Stimulated activated CD8-positive, alpha-beta memory T cell treated with anti-CD3 and anti-CD28 coated beads, Interleukin-12 subunit alpha, Interleukin-12 subunit beta, amount 100 ng/mL, for 1 hour (primary cell): Measurements from ENCODE around the gene KRTAP12-2.
"Not testable (repeated sequence)": the region's sequence is repeated elsewhere in the genome, so short reads cannot be mapped to it uniquely, and the experiment has no call there.

ENCODE experiments used
- DNase-seq: peaks from one replicate; pipeline ENCODE4 v3.0.0-alpha.2; 2020; ENCODE audit warnings: low read depth

Gene KRTAP12-2

GRCh38 chr21:44702111-44702972 is 35.6 kb upstream of the KRTAP12-2 start:
- no peak for DNase-seq

DNA sequence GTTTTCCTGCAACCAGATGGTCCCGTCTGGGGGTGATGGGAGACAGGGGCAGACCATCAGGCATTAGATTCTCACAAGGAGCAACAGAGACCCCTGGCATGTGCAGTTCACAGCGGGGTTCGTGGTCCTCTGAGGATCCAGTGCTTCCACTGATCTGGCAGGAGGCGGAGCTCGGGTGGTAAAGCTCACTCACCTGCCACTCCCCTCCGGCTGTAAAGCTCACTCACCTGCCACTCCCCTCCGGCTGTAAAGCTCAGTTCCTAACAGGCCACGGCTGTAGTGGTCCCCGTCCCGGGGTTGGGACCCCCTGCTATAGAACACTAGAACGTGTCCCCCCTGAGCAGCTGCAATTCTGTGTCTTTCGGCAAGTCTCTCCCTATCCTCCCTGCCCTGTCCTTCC is 34.8 kb upstream of the KRTAP12-2 start:
- no peak for DNase-seq

- no peak for DNase-seq
Measured at GRCh38 chr21:44701023-44701400, 34.3 kb upstream of the KRTAP12-2 start.

- DNase-seq, result no peak
Measured at GRCh38 chr21:44700101-44701022, 33.6 kb upstream of the KRTAP12-2 start.

- DNase-seq, result no peak
Measured at GRCh38 chr21:44699502-44700001, 32.8 kb upstream of the KRTAP12-2 start.

- DNase-seq, result no peak
Measured at GRCh38 chr21:44697811-44698734, 31.3 kb upstream of the KRTAP12-2 start.

DNA sequence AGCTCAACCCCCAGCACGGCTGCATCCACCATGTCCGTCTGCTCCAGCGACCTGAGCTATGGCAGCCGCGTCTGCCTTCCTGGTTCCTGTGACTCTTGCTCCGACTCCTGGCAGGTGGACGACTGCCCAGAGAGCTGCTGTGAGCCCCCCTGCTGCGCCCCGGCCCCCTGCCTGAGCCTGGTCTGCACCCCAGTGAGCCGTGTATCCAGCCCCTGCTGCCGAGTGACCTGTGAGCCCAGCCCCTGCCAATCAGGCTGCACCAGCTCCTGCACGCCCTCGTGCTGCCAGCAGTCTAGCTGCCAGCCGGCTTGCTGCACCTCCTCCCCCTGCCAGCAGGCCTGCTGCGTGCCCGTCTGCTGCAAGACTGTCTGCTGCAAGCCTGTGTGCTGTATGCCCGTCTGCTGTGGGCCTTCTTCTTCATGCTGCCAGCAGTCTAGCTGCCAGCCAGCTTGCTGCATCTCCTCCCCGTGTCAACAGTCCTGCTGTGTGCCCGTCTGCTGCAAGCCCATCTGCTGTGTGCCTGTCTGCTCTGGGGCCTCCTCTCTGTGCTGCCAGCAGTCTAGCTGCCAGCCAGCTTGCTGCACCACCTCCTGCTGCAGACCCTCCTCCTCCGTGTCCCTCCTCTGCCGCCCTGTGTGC is 30.6 kb upstream of the KRTAP12-2 start, which contains the start of gene KRTAP10-12:
KRTAP10-12 (plus strand) TSS at position 1 of the 639 bp plus-strand sequence; CDS start at position 31, 30 bp downstream.
- DNase-seq, result not testable (repeated sequence)

DNA sequence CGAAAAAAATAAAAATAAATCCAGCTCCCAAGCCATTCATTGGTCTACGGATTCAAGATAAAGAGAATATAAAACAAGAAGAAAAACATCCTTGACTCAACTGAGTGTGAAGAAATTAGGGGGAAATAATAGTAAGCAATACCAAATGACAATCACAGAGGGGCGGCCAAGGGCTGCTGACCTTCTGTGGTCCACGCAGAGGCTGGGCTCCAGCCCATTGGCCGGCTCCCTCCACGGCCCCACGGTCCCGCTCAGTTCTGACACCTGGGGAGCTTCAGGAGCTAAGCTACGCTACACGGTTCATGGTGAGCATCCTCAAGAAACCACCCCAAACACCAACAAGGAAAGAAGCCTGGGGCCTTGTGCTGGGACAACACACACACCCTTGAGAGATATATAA is 29.8 kb upstream of the KRTAP12-2 start:
- DNase-seq, result no peak

DNA sequence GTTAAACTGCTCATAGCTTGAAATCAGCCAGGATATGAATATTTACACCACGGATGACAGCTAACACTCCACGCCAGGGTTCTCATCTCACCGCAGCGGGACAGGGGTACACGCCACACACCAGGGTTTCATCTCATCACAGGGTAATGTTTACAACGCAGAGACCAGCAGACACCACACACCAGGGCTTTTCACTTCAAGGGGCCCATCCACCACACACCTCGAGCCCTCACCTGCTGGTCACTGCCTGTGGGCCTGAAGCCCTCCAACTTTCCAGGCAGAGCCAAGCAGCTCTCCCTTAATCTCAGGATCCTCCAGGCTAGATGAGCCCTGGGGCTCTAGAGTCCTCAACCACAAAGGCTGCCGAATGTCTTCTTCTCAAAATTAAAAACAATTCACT is 28.9 kb upstream of the KRTAP12-2 start:
- DNase-seq, result no peak

DNA sequence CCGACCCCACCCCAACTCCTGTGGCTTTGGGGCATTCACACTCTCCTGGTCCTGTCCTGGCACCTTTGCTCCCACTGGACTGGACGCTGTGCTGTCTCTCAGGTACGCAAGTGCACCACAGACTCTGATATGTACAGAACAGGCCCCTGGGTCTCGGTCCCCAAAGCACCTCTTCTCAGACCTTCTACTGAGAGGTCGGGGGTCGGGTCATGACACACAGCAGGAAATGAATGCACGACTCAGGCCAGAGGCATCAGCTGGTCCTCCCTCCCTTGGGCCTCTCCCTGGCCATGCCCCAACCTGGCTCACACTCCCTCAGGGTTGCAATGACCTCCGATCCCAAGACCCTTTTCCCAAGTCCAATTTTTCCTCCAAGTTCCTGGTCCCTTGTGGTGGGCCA is 28.5 kb upstream of the KRTAP12-2 start:
- DNase-seq, result no peak

DNA sequence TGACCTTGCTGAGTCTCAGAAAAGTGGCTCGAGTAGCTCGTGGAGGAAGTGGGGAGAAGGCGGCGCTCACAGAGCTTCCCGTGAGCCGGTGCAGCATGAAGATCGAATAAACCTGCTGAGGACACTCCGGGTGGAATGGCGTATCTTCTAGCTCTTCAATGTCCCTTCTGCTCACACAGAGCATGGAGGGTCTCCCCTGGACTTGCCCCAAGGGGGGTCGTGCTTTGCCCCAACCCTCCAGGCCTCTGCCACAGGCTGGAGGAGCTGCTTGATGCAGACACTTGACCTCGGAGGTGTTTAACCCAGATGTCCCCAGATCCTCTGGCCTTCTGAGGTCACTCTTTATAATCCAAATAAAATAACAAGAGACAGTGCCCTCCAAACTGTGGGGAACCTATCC is 28.0 kb upstream of the KRTAP12-2 start:
- DNase-seq, result no peak

DNA sequence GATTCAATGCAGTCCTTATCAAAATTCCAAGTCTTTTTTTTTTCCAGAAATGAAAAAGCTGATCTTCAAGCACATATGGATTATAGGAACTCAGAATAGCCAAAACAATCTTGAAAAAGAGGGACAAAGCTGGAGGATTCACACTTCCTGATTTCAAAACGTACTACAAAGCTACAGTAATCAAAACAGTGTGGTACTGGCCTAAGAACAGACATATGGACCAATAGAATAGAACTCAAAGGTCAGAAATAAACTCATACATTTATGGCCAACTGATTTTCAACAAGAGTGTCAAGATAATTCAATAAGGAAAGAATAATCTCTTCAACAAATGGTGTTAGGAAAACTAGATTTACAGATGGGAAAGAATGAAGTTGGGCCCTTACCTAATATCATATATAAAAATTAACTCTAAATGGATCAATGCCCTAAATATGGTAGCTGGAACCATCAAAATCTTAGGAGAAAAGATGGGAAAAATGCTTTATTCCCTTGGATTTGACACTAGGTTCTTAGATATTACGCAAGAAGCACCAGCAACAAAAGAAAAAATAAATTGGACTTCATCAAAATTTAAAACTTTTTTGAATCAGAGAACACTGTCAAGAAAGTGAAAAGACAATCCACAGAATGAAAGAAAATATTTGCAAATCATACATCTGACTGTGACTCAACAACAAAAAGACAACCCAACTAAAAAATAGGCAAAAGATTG is 26.2 kb upstream of the KRTAP12-2 start:
- no peak for DNase-seq

DNA sequence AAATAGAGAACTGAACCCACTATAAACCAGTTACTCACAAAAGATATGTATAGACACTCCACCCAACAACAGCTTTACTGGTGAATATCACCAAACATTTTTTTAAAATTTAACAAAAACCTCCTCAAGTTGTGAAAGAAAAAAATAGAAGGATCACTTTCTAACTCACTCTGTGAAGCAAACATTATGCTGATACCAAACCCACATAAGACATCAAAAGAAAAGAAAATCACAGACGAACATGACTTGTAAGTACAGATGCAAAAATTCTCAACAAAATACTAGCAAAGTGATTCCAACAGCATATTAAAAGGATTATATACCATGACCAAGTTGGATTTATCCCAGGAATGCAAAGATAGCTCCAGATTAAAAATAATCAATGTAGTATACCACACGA is 25.0 kb upstream of the KRTAP12-2 start:
- DNase-seq, result no peak

GRCh38 chr21:44689740-44690139 is 23.0 kb upstream of the KRTAP12-2 start:
- DNase-seq, result not testable (repeated sequence)

- no peak for DNase-seq
Measured at GRCh38 chr21:44687671-44688070, 20.9 kb upstream of the KRTAP12-2 start.

DNA sequence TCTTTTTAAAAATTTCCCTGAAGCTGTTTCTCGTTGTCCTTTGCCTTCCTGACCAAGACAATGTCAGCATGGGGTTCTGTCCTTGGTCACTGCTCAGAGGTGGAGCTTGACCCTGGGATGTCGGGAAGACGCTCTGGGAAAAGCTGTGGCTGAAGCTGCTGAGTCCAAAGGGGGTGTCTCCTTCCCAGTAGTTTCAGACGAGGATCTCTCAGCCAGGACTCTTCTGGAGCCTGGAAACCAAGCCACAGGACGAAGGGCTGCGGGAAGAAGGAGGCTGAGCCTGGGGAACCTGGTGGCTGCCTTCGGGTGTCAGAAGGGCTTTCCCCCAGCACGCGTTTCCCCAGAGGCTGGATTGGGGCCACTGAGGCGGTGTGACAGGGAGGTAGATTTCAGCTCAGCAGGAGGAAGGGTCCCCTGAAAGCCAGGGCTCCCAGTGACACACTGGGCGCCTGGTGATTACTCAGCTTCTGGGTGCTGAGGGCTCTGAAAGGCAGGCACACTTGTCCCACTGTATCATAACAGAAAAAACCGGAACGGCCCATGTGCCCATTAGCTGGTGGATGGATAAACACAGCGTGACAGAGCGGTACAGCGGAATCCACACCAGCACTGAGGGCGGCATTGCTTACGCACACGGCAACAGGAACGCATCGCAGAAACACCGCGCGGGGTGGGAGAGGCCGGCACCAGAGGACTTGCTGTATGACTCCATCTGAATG is 20.3 kb upstream of the KRTAP12-2 start:
- no peak for DNase-seq

DNA sequence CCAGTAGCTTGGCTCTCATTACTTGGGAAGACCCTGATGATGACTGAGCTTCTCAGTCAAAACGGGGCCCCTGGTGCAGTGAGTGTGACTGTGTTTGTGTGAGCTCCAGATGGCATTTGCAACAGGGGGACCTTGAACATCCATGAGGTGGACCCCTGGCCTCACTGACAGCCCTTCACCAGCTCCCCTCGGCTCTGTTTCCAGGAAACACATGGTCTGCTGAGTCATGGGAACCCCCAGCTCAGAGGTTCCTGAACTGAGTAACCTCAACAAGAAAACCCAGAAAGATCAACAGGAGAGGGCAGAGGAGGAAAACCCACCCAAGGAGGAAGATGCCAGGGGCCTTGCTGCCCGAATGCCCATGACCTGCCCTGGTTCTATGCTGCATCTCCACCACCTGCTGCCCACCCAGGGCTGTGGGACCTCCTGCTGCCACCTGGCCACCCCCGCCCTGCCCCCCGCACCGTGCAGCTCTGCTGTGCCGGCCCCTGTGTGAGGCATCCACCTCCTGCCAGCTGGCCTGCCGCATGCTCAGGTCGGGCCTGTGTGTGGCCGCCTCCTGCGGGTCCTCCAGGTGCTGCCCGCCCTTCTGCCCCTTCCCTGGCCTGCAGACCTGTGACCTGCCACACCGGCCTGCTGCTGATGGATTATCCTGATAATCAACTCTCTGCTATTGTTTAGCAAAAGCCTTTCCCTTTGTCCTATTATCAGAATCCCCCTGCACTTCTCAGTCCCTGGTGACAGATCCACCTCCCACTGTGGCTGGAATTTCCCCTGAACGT is 19.5 kb upstream of the KRTAP12-2 start:
- no peak for DNase-seq

GRCh38 chr21:44685050-44685449 is 18.3 kb upstream of the KRTAP12-2 start:
- not testable (repeated sequence) for DNase-seq

GRCh38 chr21:44684483-44684882 is 17.8 kb upstream of the KRTAP12-2 start:
- no peak for DNase-seq
